MCF 10A (cell line): ENCODE results near the gene SEPSECS. TPM values are rescaled to one million over a fixed set of nuclear protein-coding genes. Genes with fewer than 3 reads are reported as not detected.

Source experiments
- BruUV-seq: library from RNA; stranded (reverse); fragments of 400-500 nt; replicated peaks from 2 replicates; lab custom pipeline; 2021; lab: Mats Ljungman, UMichigan
- CTCF ChIA-PET: fragments of 300-600 bp; sonication (Branson Sonifier 250); formaldehyde crosslinking; extraction: SDS; loops from one replicate; lab custom pipeline; 2021; ENCODE audit warnings: antibody characterized with exemption, inconsistent platforms; lab: Yijun Ruan, JAX
- POLR2A ChIA-PET: fragments of 300-600, 350-650 bp; sonication (Branson Sonifier 250); formaldehyde crosslinking; extraction: SDS; loops from one replicate; lab custom pipeline; 2020; ENCODE audit warnings: antibody characterized with exemption, inconsistent platforms; lab: Yijun Ruan, JAX
- DNase-seq: peaks from one replicate; pipeline ENCODE4 v3.0.0-alpha.2; 2018; ENCODE audit not compliant: unreplicated experiment
- H3K27ac Mint-ChIP-seq: one replicate; pipeline ENCODE4 v1.8.0; 2022; ENCODE audit warnings: mild to moderate bottlenecking, low read depth, mixed read lengths; ENCODE audit not compliant: unreplicated experiment
- H3K27me3 Mint-ChIP-seq: one replicate; pipeline ENCODE4 v1.8.0; 2022; ENCODE audit warnings: mixed read lengths; ENCODE audit not compliant: insufficient read depth, unreplicated experiment
- H3K36me3 Mint-ChIP-seq: one replicate; pipeline ENCODE4 v1.8.0; 2022; ENCODE audit warnings: mild to moderate bottlenecking, moderate library complexity, mixed read lengths; ENCODE audit not compliant: insufficient read depth, unreplicated experiment
- H3K4me1 Mint-ChIP-seq: one replicate; pipeline ENCODE4 v1.8.0; 2022; ENCODE audit warnings: mixed read lengths; ENCODE audit not compliant: insufficient read depth, unreplicated experiment
- H3K4me3 Mint-ChIP-seq: one replicate; pipeline ENCODE4 v1.8.0; 2022; ENCODE audit warnings: mild to moderate bottlenecking, moderate library complexity, mixed read lengths; ENCODE audit not compliant: unreplicated experiment
- H3K9me3 Mint-ChIP-seq: one replicate; pipeline ENCODE4 v1.8.0; 2022; ENCODE audit warnings: mixed read lengths; ENCODE audit not compliant: unreplicated experiment
- intact Hi-C: fragments of 100-400 bp; cut with micrococcal nuclease; formaldehyde crosslinking; loops from 2 replicates; pipeline ENCODE4 v1.14.1; 2022
- total RNA-seq: library from RNA; stranded (reverse); gene quantifications from 2 replicates; pipeline ENCODE4 v1.2.3, GENCODE V29; 2022
- TF ChIP-seq, protein P1 (sequence below): fragments of 200-600 bp; IDR thresholded peaks from one replicate; pipeline ENCODE4 v1.8.0; 2022; ENCODE audit warnings: antibody characterized with exemption, mild to moderate bottlenecking; ENCODE audit not compliant: unreplicated experiment

SEPSECS gene
- total RNA-seq, 1 experiment from 2014 or later = 9.4 TPM

DNA sequence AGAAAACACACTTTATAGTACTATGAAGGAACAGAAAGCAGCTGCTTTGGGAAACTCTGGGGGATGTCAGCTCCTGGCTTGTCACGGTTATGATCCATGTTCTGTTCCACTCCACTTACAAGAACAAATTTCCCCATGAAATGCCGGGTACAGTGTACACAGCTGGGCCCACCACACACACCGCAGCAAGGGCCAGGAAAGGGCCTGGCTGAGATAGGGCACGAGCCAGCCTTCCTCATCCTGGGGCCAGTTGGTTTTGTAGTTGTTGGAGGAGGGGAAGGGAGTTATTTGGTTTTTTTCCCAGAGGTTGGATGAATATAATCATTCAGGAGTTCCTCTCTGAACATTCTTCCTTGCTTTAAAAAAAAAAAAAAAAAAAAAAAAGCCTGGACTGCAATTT is 56.8 kb downstream of the SEPSECS start:
- intact Hi-C loops = no loop called here
- Mint-ChIP-seq H3K36me3 (no peaks in the 10 kb centered on the region), H3K9me3 (peaks cover 7% of the 10 kb centered on the region), H3K4me3 (no peak overlapping the region), H3K27me3 (peaks cover 29% of the 10 kb centered on the region), H3K4me1 (peaks cover 15% of the 10 kb centered on the region), H3K27ac (no peak overlapping the region)
- no TSS peak for BruUV-seq
- ChIA-PET CTCF (interaction anchor here (0.6 to 1.3 kb wide), 3 partner anchors 12 to 171 kb away, joined by 3 read pairs; no protein-coding TSS in a partner anchor), POLR2A (interaction anchor here (0.6 kb wide), 1 partner anchor 22 kb away, joined by 3 read pairs; no protein-coding TSS in a partner anchor)
- DNase-seq = no peak
- TF ChIP-seq, protein P1, sequence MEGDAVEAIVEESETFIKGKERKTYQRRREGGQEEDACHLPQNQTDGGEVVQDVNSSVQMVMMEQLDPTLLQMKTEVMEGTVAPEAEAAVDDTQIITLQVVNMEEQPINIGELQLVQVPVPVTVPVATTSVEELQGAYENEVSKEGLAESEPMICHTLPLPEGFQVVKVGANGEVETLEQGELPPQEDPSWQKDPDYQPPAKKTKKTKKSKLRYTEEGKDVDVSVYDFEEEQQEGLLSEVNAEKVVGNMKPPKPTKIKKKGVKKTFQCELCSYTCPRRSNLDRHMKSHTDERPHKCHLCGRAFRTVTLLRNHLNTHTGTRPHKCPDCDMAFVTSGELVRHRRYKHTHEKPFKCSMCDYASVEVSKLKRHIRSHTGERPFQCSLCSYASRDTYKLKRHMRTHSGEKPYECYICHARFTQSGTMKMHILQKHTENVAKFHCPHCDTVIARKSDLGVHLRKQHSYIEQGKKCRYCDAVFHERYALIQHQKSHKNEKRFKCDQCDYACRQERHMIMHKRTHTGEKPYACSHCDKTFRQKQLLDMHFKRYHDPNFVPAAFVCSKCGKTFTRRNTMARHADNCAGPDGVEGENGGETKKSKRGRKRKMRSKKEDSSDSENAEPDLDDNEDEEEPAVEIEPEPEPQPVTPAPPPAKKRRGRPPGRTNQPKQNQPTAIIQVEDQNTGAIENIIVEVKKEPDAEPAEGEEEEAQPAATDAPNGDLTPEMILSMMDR = no peak

DNA sequence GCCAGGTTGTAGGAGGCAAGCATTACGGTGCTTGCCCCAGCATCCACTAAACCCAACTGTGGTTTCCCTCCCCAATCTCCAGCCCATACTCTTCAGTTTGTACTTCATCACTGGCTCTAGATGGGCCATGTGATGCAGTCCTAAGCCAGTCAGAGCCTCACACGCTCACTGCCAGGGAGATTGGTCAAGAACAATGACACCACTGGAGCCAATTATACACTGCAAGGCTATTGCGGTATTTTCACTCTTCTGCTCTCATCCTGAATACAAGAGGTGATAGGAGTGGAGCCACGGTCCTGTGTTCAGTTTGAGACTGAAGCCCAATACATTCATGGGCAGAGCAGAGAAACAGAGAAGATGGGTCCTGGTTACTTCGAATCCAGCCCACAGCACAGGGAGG is 58.4 kb downstream of the SEPSECS start:
- ChIA-PET POLR2A (no interaction called here), CTCF (interaction anchor here (0.6 kb wide), 1 partner anchor 268 kb away, joined by 3 read pairs; no protein-coding TSS in a partner anchor)
- Mint-ChIP-seq H3K27ac (no peak overlapping the region), H3K4me1 (peaks cover 15% of the 10 kb centered on the region), H3K4me3 (no peak overlapping the region), H3K27me3 (peaks cover 29% of the 10 kb centered on the region), H3K36me3 (no peaks in the 10 kb centered on the region), H3K9me3 (peaks cover 7% of the 10 kb centered on the region)
- no TSS peak for BruUV-seq
- TF ChIP-seq, protein P1 = no peak
- no peak for DNase-seq
- intact Hi-C loops = no loop called here

DNA sequence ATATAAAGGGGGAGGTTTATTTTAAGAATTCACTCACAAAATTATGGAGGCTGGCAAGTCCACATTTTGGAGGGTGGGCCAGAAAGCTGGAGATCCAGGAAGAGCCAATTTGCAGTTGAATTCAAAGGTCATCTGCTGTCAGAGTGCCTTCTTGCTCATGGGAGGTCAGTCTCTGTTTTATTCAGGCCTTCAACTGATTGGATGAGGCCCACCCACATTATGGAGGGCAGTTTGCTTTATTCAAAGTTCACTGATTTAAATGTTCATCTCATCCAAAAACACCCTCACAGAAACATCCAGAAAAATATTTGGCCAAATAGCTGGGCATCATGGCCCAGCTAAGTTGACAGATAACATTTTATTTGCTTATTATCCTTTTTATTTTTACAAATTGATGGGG is 59.5 kb downstream of the SEPSECS start:
- peaks cover 24% of the 10 kb centered on the region for H3K27me3 Mint-ChIP-seq
- intact Hi-C loops = no loop called here
- BruUV-seq = no TSS peak
- TF ChIP-seq, protein P1 = no peak
- no peak overlapping the region for H3K4me3 Mint-ChIP-seq
- H3K36me3 Mint-ChIP-seq = no peaks in the 10 kb centered on the region
- ChIA-PET CTCF (interaction anchor here (1.1 to 1.6 kb wide), 2 partner anchors 32 to 120 kb away, joined by 3 to 5 read pairs; no protein-coding TSS in a partner anchor), POLR2A (interaction anchor here (0.6 kb wide), 1 partner anchor 48 kb away, joined by 3 read pairs; no protein-coding TSS in a partner anchor)
- no peak overlapping the region for H3K27ac Mint-ChIP-seq
- H3K4me1 Mint-ChIP-seq = peaks cover 15% of the 10 kb centered on the region
- peaks cover 7% of the 10 kb centered on the region for H3K9me3 Mint-ChIP-seq
- no peak for DNase-seq

DNA sequence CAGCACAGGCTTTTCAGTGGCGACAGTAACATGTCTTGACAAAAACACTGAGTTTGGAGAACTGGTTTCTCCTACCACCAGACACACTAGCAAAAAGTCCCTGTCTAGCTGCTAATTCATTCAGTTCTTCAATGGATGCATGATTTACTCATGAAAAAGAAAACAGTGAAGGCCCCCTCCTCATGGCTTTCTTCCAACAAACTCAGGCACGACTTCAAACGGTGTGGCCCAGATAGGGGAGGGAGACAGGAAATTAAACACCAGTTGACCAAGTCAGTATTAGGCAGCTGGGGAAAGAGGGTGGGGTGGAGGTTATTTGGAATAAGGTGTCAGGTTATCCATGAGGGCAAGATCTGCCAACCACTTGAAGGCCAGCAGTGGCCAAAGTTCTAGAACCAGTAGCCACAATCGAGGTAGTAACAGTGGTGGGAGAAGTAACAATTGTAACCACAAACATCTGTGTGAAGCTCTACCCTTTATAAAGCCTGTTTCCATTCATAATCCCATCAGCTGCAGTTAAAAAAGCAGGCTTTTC is 60.2 kb downstream of the SEPSECS start:
- Mint-ChIP-seq H3K9me3 (peaks cover 7% of the 10 kb centered on the region), H3K27me3 (peaks cover 18% of the 10 kb centered on the region), H3K36me3 (no peaks in the 10 kb centered on the region), H3K4me3 (no peak overlapping the region), H3K4me1 (peaks cover 15% of the 10 kb centered on the region), H3K27ac (no peak overlapping the region)
- TF ChIP-seq, protein P1 = no peak
- intact Hi-C loops = no loop called here
- CTCF ChIA-PET = interaction anchor here (0.6 to 1.6 kb wide), 5 partner anchors 32 to 213 kb away, joined by 3 to 5 read pairs (median 3); no protein-coding TSS in a partner anchor
- no peak for DNase-seq
- BruUV-seq = no TSS peak
- POLR2A ChIA-PET = interaction anchor here (0.6 kb wide), 2 partner anchors 47 to 267 kb away, joined by 3 read pairs; no protein-coding TSS in a partner anchor
